ENCODE measurements around the gene EIF4B.

DNA sequence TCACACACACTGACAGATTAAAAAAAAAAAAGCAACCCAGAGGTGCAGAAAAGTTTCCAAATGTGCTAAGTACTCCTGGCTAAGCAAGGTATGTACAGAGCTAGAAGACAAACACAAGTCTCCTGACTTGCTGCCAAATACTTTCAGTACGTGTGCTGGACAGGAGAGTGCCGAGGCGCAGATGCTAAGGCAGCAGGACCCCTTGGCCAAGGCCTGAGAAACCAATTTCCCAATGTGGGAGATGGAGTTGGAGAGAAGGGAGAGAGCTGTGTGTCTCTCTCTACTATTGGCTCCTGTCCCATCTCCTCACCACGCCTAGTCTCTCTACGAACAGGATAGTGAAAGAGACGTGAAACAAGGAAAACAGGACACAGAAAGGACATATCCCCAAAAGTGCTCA is 67.6 kb downstream of the EIF4B start:
- TF ChIP-seq, protein P1, sequence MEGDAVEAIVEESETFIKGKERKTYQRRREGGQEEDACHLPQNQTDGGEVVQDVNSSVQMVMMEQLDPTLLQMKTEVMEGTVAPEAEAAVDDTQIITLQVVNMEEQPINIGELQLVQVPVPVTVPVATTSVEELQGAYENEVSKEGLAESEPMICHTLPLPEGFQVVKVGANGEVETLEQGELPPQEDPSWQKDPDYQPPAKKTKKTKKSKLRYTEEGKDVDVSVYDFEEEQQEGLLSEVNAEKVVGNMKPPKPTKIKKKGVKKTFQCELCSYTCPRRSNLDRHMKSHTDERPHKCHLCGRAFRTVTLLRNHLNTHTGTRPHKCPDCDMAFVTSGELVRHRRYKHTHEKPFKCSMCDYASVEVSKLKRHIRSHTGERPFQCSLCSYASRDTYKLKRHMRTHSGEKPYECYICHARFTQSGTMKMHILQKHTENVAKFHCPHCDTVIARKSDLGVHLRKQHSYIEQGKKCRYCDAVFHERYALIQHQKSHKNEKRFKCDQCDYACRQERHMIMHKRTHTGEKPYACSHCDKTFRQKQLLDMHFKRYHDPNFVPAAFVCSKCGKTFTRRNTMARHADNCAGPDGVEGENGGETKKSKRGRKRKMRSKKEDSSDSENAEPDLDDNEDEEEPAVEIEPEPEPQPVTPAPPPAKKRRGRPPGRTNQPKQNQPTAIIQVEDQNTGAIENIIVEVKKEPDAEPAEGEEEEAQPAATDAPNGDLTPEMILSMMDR (IDR thresholded peaks at IDR 0.05 in 2 of 3, conservative IDR thresholded peaks at IDR 0.05 in 1 of 3; ENCODE audit: borderline replicate concordance in 1 of 3, insufficient read depth in 1 of 3, low read depth in 2 of 3, low read length in 2 of 3), result no peak
- no peak for TF ChIP-seq POLR2AphosphoS5 (IDR thresholded peaks at IDR 0.05; ENCODE audit: low read depth, low read length)
- TF ChIP-seq EZH2 (IDR thresholded peaks at IDR 0.05), result no peak
- TF ChIP-seq JUND (IDR thresholded peaks at IDR 0.05), result no peak
- no peak for TF ChIP-seq SP1 (IDR thresholded peaks at IDR 0.05; ENCODE audit: low read depth)
- no peak for TF ChIP-seq RAD21 (IDR thresholded peaks at IDR 0.05; ENCODE audit: low read depth)
- TF ChIP-seq ZNF274 (IDR thresholded peaks at IDR 0.05; ENCODE audit: low read depth, low read length), result no peak
- TF ChIP-seq POLR2A (IDR thresholded peaks at IDR 0.05; ENCODE audit: borderline replicate concordance, extremely low read depth, insufficient read depth, insufficient read length), result no peak
- TF ChIP-seq, protein P2, sequence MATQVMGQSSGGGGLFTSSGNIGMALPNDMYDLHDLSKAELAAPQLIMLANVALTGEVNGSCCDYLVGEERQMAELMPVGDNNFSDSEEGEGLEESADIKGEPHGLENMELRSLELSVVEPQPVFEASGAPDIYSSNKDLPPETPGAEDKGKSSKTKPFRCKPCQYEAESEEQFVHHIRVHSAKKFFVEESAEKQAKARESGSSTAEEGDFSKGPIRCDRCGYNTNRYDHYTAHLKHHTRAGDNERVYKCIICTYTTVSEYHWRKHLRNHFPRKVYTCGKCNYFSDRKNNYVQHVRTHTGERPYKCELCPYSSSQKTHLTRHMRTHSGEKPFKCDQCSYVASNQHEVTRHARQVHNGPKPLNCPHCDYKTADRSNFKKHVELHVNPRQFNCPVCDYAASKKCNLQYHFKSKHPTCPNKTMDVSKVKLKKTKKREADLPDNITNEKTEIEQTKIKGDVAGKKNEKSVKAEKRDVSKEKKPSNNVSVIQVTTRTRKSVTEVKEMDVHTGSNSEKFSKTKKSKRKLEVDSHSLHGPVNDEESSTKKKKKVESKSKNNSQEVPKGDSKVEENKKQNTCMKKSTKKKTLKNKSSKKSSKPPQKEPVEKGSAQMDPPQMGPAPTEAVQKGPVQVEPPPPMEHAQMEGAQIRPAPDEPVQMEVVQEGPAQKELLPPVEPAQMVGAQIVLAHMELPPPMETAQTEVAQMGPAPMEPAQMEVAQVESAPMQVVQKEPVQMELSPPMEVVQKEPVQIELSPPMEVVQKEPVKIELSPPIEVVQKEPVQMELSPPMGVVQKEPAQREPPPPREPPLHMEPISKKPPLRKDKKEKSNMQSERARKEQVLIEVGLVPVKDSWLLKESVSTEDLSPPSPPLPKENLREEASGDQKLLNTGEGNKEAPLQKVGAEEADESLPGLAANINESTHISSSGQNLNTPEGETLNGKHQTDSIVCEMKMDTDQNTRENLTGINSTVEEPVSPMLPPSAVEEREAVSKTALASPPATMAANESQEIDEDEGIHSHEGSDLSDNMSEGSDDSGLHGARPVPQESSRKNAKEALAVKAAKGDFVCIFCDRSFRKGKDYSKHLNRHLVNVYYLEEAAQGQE (IDR thresholded peaks at IDR 0.05; ENCODE audit: low read depth), result no peak
- TF ChIP-seq TCF7L2 (IDR thresholded peaks at IDR 0.05; ENCODE audit: borderline replicate concordance, extremely low read depth, insufficient read depth, insufficient read length), result no peak

Measured in HCT116 (cell line).